Fibroblast of lung (primary cell): Measurements from ENCODE around the gene NTRK3. TPM values are rescaled to one million over a fixed set of nuclear protein-coding genes. Genes with fewer than 3 reads are reported as not detected.

ENCODE experiments used
- DNase-seq, 2 donors: peaks; one replicate each; pipeline versions ENCODE4 v3.0.0 to v3.0.0-alpha.2; 2010; ENCODE audit warnings: low read depth in 2 of 2
- H2AFZ ChIP-seq: 2 replicates; pipeline ENCODE4 v1.5.1; 2012; ENCODE audit warnings: low read length, control low read depth, inconsistent platforms
- H3K27ac ChIP-seq: 2 replicates; pipeline ENCODE4 v1.5.1; 2011; ENCODE audit warnings: low read length, control low read depth; ENCODE audit not compliant: insufficient read depth
- H3K27me3 ChIP-seq: 2 replicates; pipeline ENCODE4 v1.5.1; 2011; ENCODE audit warnings: mild to moderate bottlenecking, low read length; ENCODE audit not compliant: control insufficient read depth, insufficient read depth
- H3K36me3 ChIP-seq: 2 replicates; pipeline ENCODE4 v1.5.1; 2011; ENCODE audit warnings: low read length; ENCODE audit not compliant: control insufficient read depth, insufficient read depth
- H3K4me1 ChIP-seq: 2 replicates; pipeline ENCODE4 v1.5.1; 2011; ENCODE audit warnings: low read length; ENCODE audit not compliant: control insufficient read depth, insufficient read depth; ENCODE audit errors: extremely low read depth
- H3K4me2 ChIP-seq: 2 replicates; pipeline ENCODE4 v1.5.1; 2011; ENCODE audit warnings: low read length, control low read depth; ENCODE audit not compliant: insufficient read depth; ENCODE audit errors: extremely low read depth
- H3K4me3 ChIP-seq, 4 experiments: fragments of 200-600 bp in 1 of 4; sonication (generic) in 1 of 4; replicated peaks in 1 of 4; 2 replicates each; pipeline ENCODE4 v1.5.1; 2011 to 2016; ENCODE audit warnings: low read length in 4 of 4, low read depth in 3 of 4, mild to moderate bottlenecking in 3 of 4, control low read depth in 2 of 4, inconsistent platforms in 1 of 4, mixed read lengths in 1 of 4; ENCODE audit not compliant: insufficient read depth in 1 of 4; ENCODE audit errors: control extremely low read depth in 1 of 4
- H3K79me2 ChIP-seq: 2 replicates; pipeline ENCODE4 v1.5.1; 2012; ENCODE audit warnings: mild to moderate bottlenecking, low read length, inconsistent platforms; ENCODE audit not compliant: control insufficient read depth, insufficient read depth
- H3K9ac ChIP-seq: 2 replicates; pipeline ENCODE4 v1.5.1; 2011; ENCODE audit warnings: mild to moderate bottlenecking, low read length, control low read depth; ENCODE audit not compliant: insufficient read depth
- H3K9me3 ChIP-seq: 2 replicates; pipeline ENCODE4 v1.5.1; 2012; ENCODE audit warnings: low read depth, low read length; ENCODE audit not compliant: control insufficient read depth, insufficient read depth
- H4K20me1 ChIP-seq: 2 replicates; pipeline ENCODE4 v1.5.1; 2011; ENCODE audit warnings: low read length; ENCODE audit not compliant: control insufficient read depth, insufficient read depth; ENCODE audit errors: extremely low read depth
- EZH2 ChIP-seq: IDR thresholded peaks from 2 replicates; pipeline ENCODE4 v1.5.1; 2012; ENCODE audit warnings: low read length, control low read depth, mild to moderate bottlenecking; ENCODE audit errors: missing control alignments
- polyA plus RNA-seq, 2 donors: library from polyadenylated mRNA; depleted of rRNA in 1 of 2; stranded (reverse) in 1 of 2; unstranded in 1 of 2; fragments of >200 nt; gene quantifications; 2 replicates each; pipeline ENCODE4 v1.2.1, GENCODE V29; 2011 to 2012; ENCODE audit warnings: missing spikeins in 1 of 2
- total RNA-seq: library from RNA; depleted of rRNA; stranded (reverse); fragments of >200 nt; gene quantifications from 2 replicates; pipeline ENCODE4 v1.2.1, GENCODE V29; 2014
- TF ChIP-seq, protein P1 (sequence below), 2 donors: IDR thresholded peaks in 1 of 2; conservative IDR thresholded peaks in 1 of 2; 1 replicate in 1 of 2; 2 replicates in 1 of 2; pipeline ENCODE4 v1.5.1; 2011 to 2012; ENCODE audit warnings: low read length in 2 of 2, control low read depth in 1 of 2, inconsistent platforms in 1 of 2, low read depth in 1 of 2, mild to moderate bottlenecking in 1 of 2

The NTRK3 gene
- total and polyA plus RNA-seq, 2 donors (not counting 1 experiment from before 2014, with no cell fraction given), result 0.06 TPM; not detected in 1

DNA sequence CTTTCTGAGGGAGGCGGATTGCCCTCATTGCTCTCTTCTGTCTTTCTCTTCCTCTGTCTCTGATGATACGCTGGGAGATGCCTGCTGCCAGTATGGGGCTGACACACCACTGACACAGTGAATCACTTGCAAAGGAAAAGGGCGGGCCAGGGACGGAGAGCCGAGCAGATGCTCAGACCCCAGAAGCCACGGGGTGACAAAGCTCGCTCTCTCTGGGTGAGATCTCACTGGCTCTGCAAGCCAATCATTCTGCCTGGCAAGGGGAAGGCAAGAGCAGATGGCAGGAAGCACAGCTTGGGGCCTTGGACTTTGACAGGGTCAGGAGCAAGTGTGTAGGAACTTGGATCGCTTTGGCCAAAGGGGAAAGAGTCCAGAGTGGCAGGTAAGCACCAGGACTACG is 198.7 kb downstream of the NTRK3 start:
- Histone ChIP-seq H3K4me2 (no peak overlapping the region), H2AFZ (no peak overlapping the region), H3K36me3 (no peaks in the 10 kb centered on the region), H3K27me3 (no peaks in the 10 kb centered on the region), H3K9me3 (no peaks in the 10 kb centered on the region), H3K27ac (no peak overlapping the region), H3K4me1 (no peaks in the 10 kb centered on the region), H3K79me2 (no peaks in the 10 kb centered on the region), H3K4me3 (no peak overlapping the region), H4K20me1 (no peaks in the 10 kb centered on the region), H3K9ac (no peak overlapping the region)
- DNase-seq, result no peak
- no peak for TF ChIP-seq EZH2
- TF ChIP-seq, protein P1, sequence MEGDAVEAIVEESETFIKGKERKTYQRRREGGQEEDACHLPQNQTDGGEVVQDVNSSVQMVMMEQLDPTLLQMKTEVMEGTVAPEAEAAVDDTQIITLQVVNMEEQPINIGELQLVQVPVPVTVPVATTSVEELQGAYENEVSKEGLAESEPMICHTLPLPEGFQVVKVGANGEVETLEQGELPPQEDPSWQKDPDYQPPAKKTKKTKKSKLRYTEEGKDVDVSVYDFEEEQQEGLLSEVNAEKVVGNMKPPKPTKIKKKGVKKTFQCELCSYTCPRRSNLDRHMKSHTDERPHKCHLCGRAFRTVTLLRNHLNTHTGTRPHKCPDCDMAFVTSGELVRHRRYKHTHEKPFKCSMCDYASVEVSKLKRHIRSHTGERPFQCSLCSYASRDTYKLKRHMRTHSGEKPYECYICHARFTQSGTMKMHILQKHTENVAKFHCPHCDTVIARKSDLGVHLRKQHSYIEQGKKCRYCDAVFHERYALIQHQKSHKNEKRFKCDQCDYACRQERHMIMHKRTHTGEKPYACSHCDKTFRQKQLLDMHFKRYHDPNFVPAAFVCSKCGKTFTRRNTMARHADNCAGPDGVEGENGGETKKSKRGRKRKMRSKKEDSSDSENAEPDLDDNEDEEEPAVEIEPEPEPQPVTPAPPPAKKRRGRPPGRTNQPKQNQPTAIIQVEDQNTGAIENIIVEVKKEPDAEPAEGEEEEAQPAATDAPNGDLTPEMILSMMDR (conservative IDR thresholded peaks at IDR 0.05 in 1 of 2, IDR thresholded peaks at IDR 0.05 in 1 of 2; ENCODE audit: low read depth in 1 of 2, low read length in 2 of 2), result no peak

DNA sequence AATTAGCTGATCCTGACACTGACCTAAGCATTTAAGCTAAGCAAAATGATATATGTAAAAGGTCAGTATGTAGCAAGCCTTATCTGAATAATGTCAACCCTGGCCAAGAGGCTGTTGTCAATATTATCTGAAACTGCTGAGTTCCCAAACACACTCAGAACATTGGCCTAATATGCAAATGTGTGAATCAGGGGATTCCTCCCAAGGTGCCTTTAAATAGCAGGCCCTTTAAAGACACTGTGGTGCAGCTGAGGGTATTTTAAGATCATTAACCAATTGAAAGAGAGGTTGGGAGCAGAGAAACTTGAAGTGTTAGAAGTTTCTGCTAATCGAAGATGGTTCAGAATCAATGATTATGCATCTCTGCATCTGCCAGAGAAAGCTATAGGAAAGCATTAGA is 207.0 kb downstream of the NTRK3 start:
- Histone ChIP-seq H3K36me3 (no peaks in the 10 kb centered on the region), H3K27ac (no peak overlapping the region), H4K20me1 (no peaks in the 10 kb centered on the region), H3K27me3 (no peaks in the 10 kb centered on the region), H3K4me3 (no peak overlapping the region), H2AFZ (no peak overlapping the region), H3K9me3 (no peaks in the 10 kb centered on the region), H3K9ac (no peak overlapping the region), H3K79me2 (no peaks in the 10 kb centered on the region), H3K4me1 (no peaks in the 10 kb centered on the region), H3K4me2 (no peak overlapping the region)
- no peak for DNase-seq
- TF ChIP-seq, protein P1 (conservative IDR thresholded peaks at IDR 0.05 in 1 of 2, IDR thresholded peaks at IDR 0.05 in 1 of 2; ENCODE audit: low read depth in 1 of 2, low read length in 2 of 2), result no peak
- no peak for TF ChIP-seq EZH2

DNA sequence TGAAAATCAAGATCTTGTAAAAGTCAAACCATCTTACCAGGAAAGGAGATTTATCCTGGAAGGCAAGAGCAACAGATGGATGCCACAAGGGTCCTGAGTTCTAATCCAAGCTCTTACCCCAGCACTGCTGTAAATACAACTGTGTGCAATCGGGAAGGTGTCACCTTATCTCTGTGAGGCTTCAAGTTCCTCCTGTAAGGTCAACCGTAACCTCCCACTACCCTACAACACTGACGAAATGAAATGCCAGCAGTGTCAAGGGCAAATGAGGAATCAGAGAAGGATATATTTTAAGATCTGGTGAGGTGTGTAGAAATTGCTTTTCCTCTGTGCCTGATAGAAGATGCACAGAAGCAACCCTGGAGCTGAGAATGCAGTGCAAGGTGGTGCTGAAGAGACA is 207.8 kb downstream of the NTRK3 start:
- Histone ChIP-seq H3K9me3 (no peaks in the 10 kb centered on the region), H3K9ac (no peak overlapping the region), H3K4me1 (no peaks in the 10 kb centered on the region), H2AFZ (no peak overlapping the region), H3K4me2 (no peak overlapping the region), H4K20me1 (no peaks in the 10 kb centered on the region), H3K27me3 (no peaks in the 10 kb centered on the region), H3K79me2 (no peaks in the 10 kb centered on the region), H3K27ac (no peak overlapping the region), H3K4me3 (no peak overlapping the region), H3K36me3 (no peaks in the 10 kb centered on the region)
- TF ChIP-seq, protein P1 (conservative IDR thresholded peaks at IDR 0.05 in 1 of 2, IDR thresholded peaks at IDR 0.05 in 1 of 2; ENCODE audit: low read depth in 1 of 2, low read length in 2 of 2), result no peak
- no peak for TF ChIP-seq EZH2
- no peak for DNase-seq
